DMS153 treated with DMSO at 0.1 percent for 48 hours (cell line): ENCODE results near the gene NBAS.
"Not testable (repeated sequence)": the region's sequence is repeated elsewhere in the genome, so short reads cannot be mapped to it uniquely, and the experiment has no call there.

Experiments used
- DNase-seq: peaks from one replicate; lab custom pipeline; 2025; ENCODE audit not compliant: unreplicated experiment; lab: John Stamatoyannopoulos, UW

The NBAS gene

DNA sequence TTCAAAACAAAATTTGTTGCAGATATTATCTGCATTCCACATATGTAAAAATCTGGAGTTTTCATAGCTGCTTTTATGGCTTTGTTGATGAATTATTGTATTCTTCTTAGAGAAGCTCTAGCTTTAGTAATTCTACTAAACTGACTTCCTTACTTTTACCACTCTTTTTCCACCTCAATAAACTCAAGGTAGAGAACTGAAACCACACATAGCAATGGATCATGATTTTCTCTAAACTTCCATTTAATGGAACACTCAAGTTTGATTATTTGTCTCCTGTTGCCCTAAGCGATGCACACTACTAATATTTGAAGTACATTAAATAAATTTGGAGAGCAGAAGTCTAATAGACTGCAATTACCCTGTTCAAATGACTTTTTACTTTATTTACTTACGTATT, 192.0 kb downstream of the NBAS start:
- DNase-seq: no peak

DNA sequence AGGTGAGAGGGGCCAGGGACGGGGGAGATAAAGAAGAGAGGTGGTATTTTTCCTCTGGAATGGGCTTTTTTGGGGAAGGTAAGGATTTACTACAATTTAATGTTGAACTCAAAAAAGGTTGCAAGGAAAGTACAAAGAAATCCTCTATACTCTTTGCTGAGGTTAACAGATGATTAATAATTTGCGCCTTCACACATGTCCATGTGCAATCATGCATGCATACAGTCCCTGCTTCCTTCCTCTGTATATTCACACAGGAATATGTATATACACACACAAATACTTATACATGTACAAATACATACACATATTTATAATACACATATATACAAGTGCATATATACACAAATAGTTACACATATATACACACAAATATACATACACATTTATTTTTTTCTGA, 193.4 kb downstream of the NBAS start:
- no peak for DNase-seq

DNA sequence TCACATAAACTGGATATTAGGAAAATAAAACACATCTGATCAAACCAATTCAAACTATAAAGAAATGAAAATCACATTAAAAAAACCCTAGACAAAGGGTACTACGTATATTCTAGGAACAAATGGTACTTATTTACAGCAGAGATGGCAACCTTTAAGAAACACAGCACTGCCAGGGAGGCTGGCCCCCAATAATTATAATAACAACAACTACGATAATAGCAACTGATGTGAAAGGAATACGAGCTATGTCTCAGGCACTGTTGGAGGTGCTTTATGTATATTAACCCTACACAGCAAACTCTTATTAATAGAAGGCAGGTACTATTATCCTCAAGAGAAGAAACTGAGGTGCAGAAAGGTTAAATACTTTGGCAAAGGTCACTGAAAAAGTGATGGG, 193.9 kb downstream of the NBAS start:
- DNase-seq: no peak

DNA sequence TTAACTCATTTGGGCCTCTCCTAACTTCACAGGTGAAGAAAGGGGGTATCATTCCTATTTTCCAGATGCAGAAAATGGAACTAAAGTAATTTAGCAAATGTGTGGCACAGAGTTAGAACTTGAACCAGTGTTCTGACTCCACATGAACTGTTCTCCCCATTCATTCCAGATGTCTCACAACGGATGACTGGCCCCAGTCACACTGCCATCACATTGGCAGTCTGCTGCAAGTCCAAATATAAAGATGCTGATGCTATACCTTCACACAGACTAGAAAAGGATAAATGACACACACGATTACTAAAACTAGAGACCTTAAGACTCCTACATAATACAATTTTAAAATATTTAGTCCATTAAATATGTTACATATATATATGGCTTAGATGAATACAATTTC, 195.7 kb downstream of the NBAS start:
- DNase-seq: no peak

DNA sequence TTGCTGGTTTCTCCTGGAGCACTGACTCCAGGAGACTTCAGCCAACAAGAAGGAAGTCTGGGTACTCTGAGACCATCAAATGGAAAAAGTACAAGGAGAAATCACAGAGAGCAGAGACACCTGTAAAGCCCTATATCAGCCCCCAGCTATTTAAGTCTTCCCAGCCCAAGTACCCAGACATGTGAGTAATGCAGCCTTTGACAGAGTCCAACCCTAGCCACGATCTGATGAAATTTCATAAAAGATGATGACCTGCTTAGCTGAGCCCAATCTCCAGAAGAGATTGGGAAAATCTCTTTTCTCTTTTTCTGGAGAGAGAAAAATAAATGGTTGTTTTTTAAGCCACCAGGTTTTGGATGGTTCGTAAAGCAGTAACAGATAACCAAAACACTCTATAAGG, 196.6 kb downstream of the NBAS start:
- no peak for DNase-seq

DNA sequence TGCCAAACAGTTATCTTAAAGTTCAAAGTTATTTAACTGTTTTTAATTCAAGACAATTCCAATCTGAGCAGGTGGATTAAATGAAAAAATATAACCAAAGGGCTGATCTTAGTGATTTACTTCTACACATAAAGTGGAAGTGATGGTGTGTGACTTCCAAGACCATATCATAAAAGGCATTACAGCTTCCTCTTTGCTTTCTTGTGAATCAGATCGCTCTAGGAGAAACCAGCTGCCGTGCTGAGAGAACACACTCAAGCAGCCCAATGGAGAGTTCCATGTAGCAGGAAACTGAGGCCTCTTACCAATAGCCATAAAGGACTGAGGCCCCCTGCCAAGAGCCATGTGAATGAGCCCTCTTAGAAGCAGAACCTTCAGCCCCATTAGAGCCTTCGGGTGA, 197.4 kb downstream of the NBAS start:
- DNase-seq: no peak

DNA sequence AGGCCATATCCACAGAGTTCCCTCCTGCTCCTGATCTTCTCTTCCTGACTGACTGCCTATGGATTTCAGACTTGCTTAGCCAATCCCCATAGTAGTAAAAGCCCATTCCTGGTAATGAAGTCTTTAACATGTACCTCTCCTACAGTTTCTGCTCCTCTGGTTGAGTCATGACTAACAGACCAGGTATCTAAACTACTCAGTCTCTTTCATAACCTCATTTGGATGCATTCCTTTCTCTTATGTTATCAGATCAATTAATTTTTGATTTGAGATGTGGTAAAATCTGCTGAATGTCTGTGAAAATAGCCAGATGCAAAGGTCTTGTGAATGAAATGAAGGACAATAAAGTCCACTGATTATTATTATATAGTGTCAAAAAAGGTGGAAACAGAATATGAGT, 198.0 kb downstream of the NBAS start:
- no peak for DNase-seq

DNA sequence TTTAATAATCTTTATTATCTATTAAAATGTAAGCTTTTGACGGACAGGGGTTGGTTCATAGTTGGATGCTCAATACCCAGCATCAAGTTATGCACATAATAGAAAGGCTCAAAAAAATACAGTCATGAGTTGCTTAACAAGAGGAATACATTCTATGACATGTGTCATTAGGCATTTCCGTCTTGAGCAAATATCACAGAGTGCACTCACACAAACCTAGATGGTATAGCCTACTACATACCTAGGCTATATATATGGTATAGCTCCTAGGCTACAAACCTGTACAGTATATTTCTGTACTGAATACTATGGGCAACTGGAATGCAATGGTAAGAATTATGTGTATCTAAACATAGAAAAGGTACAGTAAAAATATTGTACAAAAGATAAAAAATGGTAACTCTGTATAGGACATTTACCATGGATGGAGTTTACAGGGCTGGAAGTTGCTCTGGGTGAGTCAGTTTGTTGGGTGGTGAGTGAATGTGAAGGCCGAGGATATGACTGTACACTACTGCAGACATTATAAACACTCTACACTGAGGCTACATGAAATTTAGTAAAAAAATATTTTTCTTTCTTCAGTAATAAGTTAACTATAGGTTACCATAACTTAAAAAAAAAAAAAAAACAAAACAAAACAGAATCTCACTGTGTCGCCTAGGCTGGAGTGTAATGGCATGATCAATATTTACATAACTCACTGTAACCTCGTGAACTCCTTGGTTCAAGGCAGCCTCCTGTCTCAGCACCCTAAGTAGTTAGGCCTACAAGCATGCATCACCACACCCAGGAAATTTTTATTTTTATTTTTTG, 201.2 kb downstream of the NBAS start:
- no peak for DNase-seq

DNA sequence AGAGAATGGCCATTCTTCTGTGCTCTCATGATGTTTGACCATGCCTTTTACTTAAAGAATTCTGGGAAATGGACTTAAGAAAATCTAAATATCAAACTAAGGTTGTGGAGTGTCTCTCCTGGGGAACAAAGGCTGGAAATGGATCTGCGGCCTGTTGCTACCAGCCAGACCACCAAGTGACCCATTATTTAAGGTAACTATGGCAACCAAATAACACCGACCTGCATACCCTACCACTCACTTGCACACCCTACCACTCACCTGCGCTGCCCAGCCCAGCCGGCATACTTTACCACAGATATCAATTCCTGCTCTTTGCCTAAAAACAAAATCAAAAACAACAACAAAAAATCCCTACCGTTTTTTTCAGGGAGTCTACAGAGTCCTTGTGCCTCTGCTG, 203.2 kb downstream of the NBAS start:
- DNase-seq: no peak

DNA sequence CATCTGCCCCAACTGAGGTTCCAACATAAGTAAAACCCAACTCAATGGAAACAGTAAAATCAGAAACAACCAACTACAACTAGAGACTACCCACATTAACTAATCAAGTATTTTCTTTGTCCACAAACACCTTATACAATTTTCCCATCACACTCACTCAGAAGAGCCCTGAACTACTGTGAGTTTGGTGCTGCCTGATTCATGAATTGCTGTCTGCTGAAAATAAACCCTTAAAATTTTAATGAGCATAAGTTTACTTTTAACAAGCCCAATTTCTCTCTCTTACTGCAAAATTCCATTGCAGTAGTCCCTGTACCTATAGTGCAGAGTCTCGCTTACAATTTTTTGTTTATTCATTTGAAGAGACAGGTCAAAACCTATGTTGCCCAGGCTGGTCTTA, 203.9 kb downstream of the NBAS start:
- no peak for DNase-seq

DNA sequence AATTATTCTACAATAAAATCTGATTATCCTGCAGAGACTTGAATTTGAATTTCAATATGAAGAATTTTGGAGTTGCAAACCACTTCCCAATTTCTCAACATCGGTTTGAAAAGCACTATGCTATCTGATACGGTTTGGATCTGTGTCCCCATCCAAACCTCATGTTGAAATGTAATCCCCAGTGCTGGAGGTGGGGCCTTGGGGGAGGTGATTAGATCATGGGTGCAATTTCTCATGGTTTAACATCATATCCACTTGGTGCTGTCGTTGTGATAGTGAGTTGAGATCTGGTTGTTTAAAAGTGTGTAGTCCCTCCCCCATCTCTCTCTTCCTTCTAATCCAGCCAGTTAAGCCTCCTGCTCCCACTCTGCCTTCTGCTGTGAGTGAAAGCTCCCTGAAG, 205.7 kb downstream of the NBAS start:
- no peak for DNase-seq

DNA sequence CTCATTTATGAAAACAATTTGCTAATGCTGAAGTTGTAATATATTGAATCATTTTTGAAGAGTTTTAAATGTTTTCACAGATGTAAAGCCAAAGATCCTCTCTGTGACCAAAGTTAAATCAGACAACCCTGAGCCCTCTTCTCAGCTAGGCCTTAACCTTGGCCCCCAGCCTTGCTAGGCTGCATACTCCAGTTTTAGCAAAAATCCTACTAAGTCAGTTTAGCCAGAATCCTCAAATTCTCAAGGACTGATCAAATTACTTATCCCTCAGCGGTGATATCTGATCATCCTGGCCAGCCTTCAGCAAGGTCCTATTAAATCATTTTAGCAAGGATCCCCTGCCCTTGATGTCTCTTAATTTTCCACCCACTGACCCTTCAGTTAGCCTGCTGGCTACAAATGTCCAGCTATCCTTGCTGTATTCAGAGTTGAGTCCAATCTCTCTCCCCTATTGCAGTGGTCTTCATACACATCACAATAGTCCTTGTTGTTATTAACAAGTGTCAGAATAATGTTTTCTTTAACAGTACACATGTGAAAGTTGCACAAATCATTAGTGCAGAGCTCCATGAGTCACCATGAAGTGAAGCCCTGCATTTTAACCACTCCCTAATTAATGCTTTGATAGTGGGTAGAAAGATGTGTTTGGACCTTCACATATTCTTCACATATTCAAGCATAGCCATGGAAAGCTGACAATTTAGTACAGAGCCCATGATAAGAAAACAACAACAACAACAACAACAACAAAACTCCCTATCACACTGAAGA, 206.4 kb downstream of the NBAS start:
- no peak for DNase-seq

DNA sequence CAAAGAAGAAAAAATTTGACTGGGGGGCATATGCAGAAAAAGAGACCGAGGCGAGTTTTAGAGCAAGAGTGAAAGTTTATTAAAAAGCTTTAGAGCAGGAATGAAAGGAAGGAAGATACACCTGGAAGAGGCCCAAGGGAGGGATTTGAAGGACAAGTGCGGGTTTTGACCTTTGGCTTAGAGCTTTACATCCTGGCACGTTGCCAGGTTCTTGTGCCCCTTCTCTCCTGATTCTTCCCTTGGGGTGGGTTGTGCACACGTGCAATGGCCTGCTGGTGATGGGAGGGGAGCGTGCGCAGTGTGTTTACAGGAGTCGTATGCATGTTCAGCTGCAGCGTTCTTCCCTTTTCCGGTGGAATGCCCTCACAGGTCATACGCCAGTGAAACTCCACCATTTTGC, 208.8 kb downstream of the NBAS start:
- DNase-seq: no peak

DNA sequence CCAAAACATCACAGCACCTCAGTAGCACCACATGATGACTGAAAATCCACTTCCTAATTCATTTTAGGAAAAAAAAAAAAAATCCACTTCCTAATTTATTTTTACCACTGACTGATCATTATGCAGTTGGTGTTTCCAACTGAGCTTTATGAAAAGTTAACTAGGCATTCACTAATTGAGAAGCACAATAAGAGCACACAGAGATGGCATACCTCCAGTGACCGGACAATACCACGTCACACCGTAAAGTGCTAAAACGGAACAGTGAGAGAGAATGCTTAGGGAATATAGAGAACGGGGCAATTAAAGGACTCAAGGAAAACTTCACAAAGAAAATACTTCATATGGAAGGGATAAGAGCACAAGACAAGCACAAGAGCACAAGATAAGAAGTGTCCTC, 212.5 kb downstream of the NBAS start:
- no peak for DNase-seq

DNA sequence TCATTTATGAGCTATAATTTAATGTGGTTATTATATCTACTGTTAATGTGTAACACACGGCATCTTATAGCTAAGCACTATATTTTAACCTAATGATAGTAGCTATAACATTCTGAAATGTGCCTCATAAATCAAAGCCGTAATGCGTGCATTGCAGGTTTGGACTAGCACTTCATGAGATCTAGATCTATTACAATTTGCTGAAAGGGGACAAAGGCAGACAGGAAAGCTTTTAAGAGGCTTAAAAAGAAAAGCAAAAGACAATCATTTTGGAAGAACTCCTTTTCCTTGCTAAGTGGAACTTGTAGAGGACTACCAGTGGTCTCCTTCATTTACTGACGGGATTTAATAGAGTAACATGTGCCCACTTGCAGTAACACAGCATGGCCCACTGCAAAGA, 213.1 kb downstream of the NBAS start:
- DNase-seq: no peak

DNA sequence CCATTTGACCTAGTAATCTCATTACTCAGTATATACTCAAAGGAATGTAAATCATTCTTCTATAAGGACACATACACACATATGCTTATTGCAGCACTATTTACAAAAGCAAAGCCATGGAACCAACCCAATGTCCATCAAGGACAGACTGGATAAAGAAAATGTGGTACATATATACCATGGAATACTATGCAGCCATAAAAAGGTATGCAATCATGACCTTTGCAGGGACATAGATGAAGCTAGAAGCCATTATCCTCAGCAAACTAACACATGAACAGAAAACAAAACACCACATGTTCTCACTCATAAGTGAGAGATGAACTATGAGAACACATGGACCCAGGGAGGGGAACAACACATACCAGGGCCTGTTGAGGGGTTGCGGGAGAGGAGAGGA, 214.5 kb downstream of the NBAS start:
- DNase-seq: no peak

DNA sequence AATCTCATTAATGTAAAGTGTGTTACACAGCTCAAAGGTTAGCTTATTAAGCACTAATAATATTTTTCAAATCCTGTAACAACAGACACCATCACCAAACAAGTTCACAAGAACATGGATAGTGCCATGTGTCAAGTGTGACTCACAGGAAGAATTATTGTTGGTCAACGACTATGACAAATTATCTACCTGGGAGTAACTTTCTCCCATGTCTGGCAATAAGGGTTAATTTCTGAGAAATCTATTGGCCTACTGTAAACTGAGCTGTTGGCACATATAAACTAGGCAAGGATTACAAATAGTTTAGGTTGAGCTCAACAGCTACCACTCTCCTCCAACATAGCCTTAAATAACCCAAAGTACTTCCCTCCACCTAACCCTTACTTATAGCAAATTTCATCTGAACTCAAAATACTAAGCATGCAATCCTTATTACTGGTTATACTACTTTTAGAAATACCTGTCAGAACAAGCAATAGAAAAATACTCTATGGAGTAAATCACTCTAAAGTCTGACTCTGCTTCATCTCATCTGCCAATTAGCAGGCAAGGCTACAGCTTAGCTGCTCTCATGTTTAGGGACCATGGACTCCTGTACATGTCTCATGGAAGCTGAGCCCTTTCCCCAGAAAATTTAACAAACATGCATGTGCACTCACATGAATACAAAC, 223.0 kb downstream of the NBAS start:
- no peak for DNase-seq

DNA sequence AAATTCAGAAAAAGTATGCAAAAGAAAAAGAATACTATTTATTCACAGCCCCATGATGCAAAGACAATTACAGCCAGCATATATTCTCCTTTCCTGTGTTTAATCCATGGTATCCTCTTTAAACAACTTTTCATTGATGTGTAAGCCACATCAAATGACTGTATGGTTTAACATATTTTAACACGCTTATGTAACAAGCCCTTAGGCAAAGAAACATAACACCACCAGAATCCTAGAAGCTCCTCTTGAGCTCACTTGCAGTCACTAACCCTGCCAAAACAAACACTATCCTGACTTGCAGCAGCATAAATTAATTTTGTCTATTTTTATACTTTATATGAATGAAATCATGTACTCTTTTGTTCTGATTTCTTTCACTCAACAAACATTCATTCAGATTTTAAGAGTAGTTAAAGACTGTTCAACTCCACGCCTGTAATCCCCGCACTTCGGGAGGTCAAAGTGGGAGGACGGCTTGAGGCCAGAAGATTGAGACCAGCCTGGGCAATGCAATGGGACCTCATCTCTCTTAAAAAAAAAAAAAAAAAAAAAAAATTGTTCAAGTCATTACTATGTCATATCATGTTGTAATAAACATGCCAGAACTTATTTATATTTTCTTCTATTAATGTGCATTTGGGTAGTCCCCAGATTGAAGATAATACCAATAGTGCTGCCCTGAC, 226.3 kb downstream of the NBAS start:
- DNase-seq: peak; percentile 83

DNA sequence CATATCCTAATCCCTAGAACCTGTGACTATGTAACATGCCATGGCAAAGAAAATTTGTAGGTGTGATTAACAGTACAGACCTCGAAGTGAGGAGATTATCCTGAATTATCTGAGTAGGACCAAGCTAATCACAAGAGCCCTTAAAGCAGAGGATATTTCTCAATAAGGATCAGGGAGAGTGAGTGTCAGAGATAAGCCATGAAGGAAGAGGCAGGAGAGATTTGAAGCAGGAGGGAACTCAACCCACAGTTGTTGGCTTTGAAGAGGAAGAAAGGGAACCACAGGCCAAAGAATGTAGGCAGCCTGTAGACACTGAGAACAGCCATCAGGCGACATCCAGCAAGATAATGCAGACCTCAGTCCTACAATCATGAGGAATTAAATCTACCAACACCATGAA, 229.3 kb downstream of the NBAS start:
- DNase-seq: no peak

DNA sequence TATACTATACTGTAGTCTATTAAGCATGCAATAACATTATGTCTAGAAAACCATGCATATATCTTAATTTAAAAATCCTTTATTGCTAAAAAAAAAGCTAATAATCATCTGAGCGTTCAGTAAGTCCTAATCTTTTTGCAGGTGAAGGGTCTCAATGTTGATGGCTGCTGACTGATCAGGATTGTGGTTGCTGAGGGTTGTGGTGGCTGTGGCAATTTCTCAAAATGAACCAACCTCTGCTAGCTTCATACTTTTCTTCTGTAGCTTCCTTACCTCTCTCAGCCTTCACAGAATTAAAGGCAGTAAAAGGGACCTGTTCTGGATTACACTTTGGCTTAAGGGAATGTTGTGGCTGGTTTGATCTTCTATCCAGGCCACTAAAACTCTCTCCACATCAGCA, 235.8 kb downstream of the NBAS start:
- no peak for DNase-seq

DNA sequence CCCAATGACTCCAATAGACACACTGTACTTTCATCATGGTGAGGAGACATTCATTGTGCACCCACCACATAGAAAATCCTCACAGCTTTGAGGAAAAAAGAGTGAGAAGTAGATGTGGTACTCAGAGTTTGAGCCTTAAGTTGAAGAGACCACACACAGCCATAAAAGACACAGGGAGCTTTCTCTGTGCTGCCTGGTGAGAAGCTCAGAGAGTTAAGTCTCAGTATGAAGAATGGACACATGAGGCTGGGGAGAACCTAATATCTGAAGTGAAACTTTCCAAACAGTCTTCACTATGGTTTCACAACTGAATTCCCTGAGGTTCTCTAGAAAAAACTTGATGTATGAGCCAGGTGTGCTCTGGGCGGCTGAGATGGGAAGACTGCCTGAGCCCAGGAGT, 237.9 kb downstream of the NBAS start:
- DNase-seq: no peak

DNA sequence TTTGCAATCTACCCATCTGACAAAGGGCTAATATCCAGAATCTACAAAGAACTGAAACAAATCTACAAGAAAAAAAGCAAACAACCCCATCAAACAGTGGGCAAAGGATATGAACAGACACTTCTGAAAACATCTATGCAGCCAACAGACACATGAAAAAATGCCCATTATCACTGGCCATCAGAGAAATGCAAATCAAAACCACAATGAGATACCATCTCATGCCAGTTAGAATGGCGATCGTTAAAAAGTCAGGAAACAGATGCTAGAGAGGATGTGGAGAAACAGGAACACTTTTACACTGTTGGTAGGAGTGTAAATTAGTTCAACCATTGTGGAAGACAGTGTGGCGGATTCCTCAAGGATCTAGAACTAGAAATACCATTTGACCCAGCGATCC, 239.7 kb downstream of the NBAS start:
- DNase-seq: not testable (repeated sequence)
